Thyroid gland (tissue), 4 donors: Measurements from ENCODE around the gene TMCO4. TPM values are rescaled to one million over a fixed set of nuclear protein-coding genes. Genes with fewer than 3 reads are reported as not detected.

ENCODE experiments used
- DNase-seq, 2 donors: peaks; one replicate each; pipeline ENCODE4 v3.0.0-alpha.2; 2019
- H3K27ac ChIP-seq, 3 donors: fragments of 200-600 bp; sonication (generic); 1 replicate in 2 of 3; 2 replicates in 1 of 3; pipeline ENCODE4 v1.5.1; 2016 to 2019; ENCODE audit warnings: mild to moderate bottlenecking in 1 of 3, moderate library complexity in 1 of 3
- H3K27me3 ChIP-seq: fragments of 200-600 bp; sonication (generic); one replicate; pipeline ENCODE4 v1.5.1; 2019
- H3K36me3 ChIP-seq, 2 donors: fragments of 200-600 bp; sonication (generic); one replicate each; pipeline ENCODE4 v1.5.1; 2016 to 2019
- H3K4me1 ChIP-seq, 2 donors: fragments of 200-600 bp; sonication (generic); one replicate each; pipeline ENCODE4 v1.5.1; 2017 to 2019
- H3K4me3 ChIP-seq, 3 donors: fragments of 200-600 bp; sonication (generic); replicated peaks in 1 of 3; 1 replicate in 2 of 3; 2 replicates in 1 of 3; pipeline ENCODE4 v1.5.1; 2016; ENCODE audit warnings: mild to moderate bottlenecking in 1 of 3
- H3K9me3 ChIP-seq: fragments of 200-600 bp; sonication (generic); one replicate; pipeline ENCODE4 v1.5.1; 2017
- CTCF ChIP-seq, 6 experiments: fragments of 200-600 bp in 3 of 6; fragments of 450-650 bp in 3 of 6; sonication (generic) in 3 of 6; IDR thresholded peaks; one replicate each; pipeline ENCODE4 v1.5.1; 2016 to 2019; ENCODE audit warnings: antibody characterized with exemption in 6 of 6, mild to moderate bottlenecking in 2 of 6, inconsistent platforms in 1 of 6, moderate library complexity in 1 of 6
- POLR2A ChIP-seq, 2 donors: fragments of 450-650 bp; IDR thresholded peaks; one replicate each; pipeline ENCODE4 v1.6.1; 2017; ENCODE audit warnings: antibody characterized with exemption in 2 of 2, mild to moderate bottlenecking in 2 of 2, moderate library complexity in 1 of 2
- WGBS, 2 donors: methylation state at CpG; one replicate each; pipeline ENCODE4 v1.1.5; 2017; 5-methylcytosine and 5-hydroxymethylcytosine counted together
- intact Hi-C: fragments of 100-400 bp; cut with DNase I; formaldehyde crosslinking; loops from one replicate; pipeline ENCODE4 v1.15.1; 2023
- total RNA-seq, 4 donors: library from RNA; depleted of rRNA; stranded (reverse); fragments of >200 nt; gene quantifications; one replicate each; pipeline ENCODE4 v1.2.3, GENCODE V29; 2016

The TMCO4 gene
- total RNA-seq, 4 donors from 2014 or later, result 34.3 to 67.7 (median 61.4) TPM

GRCh38 chr1:19758227-19758830 lies 41.4 kb downstream of the TMCO4 start:
- H3K4me1 ChIP-seq, result no peaks in the 10 kb centered on the region
- no peak overlapping the region for H3K4me3 ChIP-seq
- 83 to 92% methylated on average over 6 of the region's 7 CpGs for WGBS, 2 donors
- TF ChIP-seq POLR2A (IDR thresholded peaks at IDR 0.05) (no peak), CTCF (IDR thresholded peaks at IDR 0.05) (no peak)
- H3K27ac ChIP-seq, result no peak overlapping the region
- peaks cover 9 to 13% of the 10 kb centered on the region in 2 donors for H3K36me3 ChIP-seq
- H3K9me3 ChIP-seq, result no peaks in the 10 kb centered on the region
- DNase-seq, result no peak
- no peaks in the 10 kb centered on the region for H3K27me3 ChIP-seq
- intact Hi-C loops, result no loop called here

- Histone ChIP-seq H3K27ac (no peak overlapping the region), H3K27me3 (no peaks in the 10 kb centered on the region), H3K4me3 (no peak overlapping the region), H3K4me1 (no peaks in the 10 kb centered on the region), H3K9me3 (no peaks in the 10 kb centered on the region), H3K36me3 (peaks cover 9 to 13% of the 10 kb centered on the region in 2 donors)
- intact Hi-C loops, result no loop called here
- 95 to 97% methylated on average over 4 of the region's 4 CpGs for WGBS, 2 donors
- no peak for DNase-seq
- TF ChIP-seq CTCF (IDR thresholded peaks at IDR 0.05) (no peak), POLR2A (IDR thresholded peaks at IDR 0.05) (no peak)
These were observed 42.1 kb downstream of the TMCO4 start for GRCh38 chr1:19757641-19758040.

- intact Hi-C loops, result no loop called here
- no peak overlapping the region for H3K4me3 ChIP-seq
- 93 to 96% methylated on average over 5 of the region's 5 CpGs for WGBS, 2 donors
- no peaks in the 10 kb centered on the region for H3K9me3 ChIP-seq
- no peak for DNase-seq
- no peaks in the 10 kb centered on the region for H3K4me1 ChIP-seq
- TF ChIP-seq POLR2A (IDR thresholded peaks at IDR 0.05), result no peak
- TF ChIP-seq CTCF (IDR thresholded peaks at IDR 0.05), result no peak
- H3K36me3 ChIP-seq, result peaks cover 9 to 13% of the 10 kb centered on the region in 2 donors
- H3K27me3 ChIP-seq, result no peaks in the 10 kb centered on the region
- H3K27ac ChIP-seq, result no peak overlapping the region
These were observed 43.2 kb downstream of the TMCO4 start for GRCh38 chr1:19756480-19756879.

GRCh38 chr1:19754482-19754881 lies 45.2 kb downstream of the TMCO4 start:
- TF ChIP-seq CTCF (IDR thresholded peaks at IDR 0.05) (no peak), POLR2A (IDR thresholded peaks at IDR 0.05) (no peak)
- H3K27ac ChIP-seq, result no peak overlapping the region
- no peaks in the 10 kb centered on the region for H3K9me3 ChIP-seq
- H3K4me1 ChIP-seq, result no peaks in the 10 kb centered on the region
- WGBS, 2 donors, result 77 to 78% methylated on average over 10 of the region's 10 CpGs
- H3K36me3 ChIP-seq, result peaks cover 9 to 13% of the 10 kb centered on the region in 2 donors
- intact Hi-C loops, result no loop called here
- no peaks in the 10 kb centered on the region for H3K27me3 ChIP-seq
- no peak for DNase-seq
- no peak overlapping the region for H3K4me3 ChIP-seq

DNA sequence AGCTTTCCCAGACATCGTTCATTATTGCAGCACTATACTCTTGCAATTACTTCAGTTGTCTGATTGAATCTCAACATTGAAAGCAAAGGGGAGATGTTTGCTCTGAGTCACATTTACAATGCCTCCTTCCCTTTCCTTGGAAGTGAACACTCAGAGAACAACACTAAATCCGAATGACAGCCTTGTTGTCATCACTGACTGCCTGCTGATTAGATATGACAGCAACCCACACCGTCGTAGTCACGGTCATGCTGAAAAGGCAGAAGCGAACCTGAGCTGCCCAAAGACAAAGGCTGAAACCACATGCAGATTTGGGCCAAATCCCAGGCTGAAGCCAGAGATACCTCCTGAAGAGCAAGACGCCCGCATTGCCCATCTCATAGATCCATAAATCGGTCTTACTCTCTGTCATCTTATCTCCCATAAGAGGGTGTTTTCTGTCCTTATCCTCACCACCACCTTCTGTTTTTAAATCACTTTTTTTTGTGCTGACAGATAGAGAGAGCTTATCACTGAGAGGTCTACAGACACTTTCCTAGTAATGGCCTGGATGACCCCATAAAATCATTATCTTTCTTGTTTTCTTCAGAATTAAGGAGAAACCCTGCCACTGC lies 47.5 kb downstream of the TMCO4 start:
- Histone ChIP-seq H3K27ac (no peak overlapping the region), H3K4me1 (no peaks in the 10 kb centered on the region), H3K36me3 (peaks cover 9 to 13% of the 10 kb centered on the region in 2 donors), H3K9me3 (no peaks in the 10 kb centered on the region), H3K4me3 (no peak overlapping the region), H3K27me3 (no peaks in the 10 kb centered on the region)
- no peak for TF ChIP-seq POLR2A (IDR thresholded peaks at IDR 0.05)
- no peak for TF ChIP-seq CTCF (IDR thresholded peaks at IDR 0.05)
- intact Hi-C loops, result no loop called here
- no peak for DNase-seq
- WGBS, 2 donors, result 92 to 95% methylated on average over 9 of the region's 9 CpGs
